HG03565 (cell line): ENCODE data around the gene NOTCH3.

ENCODE experiments used
- ATAC-seq: cut with Tn5 transposase; IDR thresholded peaks from one replicate; pipeline ENCODE4 v1.9.1; 2021; ENCODE audit warnings: mild to moderate bottlenecking, moderate library complexity; ENCODE audit not compliant: unreplicated experiment

The NOTCH3 gene

GRCh38 chr19:15236886-15237285 lies 36.1 kb upstream of the NOTCH3 start:
- no peak for ATAC-seq

GRCh38 chr19:15235781-15236180 lies 35.0 kb upstream of the NOTCH3 start:
- ATAC-seq = no peak

GRCh38 chr19:15234431-15235130 lies 33.8 kb upstream of the NOTCH3 start:
- no peak for ATAC-seq

- no peak for ATAC-seq
These were observed 30.5 kb upstream of the NOTCH3 start for GRCh38 chr19:15231271-15231670.

GRCh38 chr19:15227261-15227660 lies 26.5 kb upstream of the NOTCH3 start:
- no peak for ATAC-seq

GRCh38 chr19:15225760-15226159 lies 25.0 kb upstream of the NOTCH3 start:
- no peak for ATAC-seq

- no peak for ATAC-seq
These were observed 23.0 kb upstream of the NOTCH3 start for GRCh38 chr19:15223649-15224361.

GRCh38 chr19:15222738-15223648 lies 22.2 kb upstream of the NOTCH3 start:
- peak; percentile 71 for ATAC-seq

GRCh38 chr19:15220833-15221232 lies 20.0 kb upstream of the NOTCH3 start:
- no peak for ATAC-seq

- no peak for ATAC-seq
These were observed 17.7 kb upstream of the NOTCH3 start for GRCh38 chr19:15218501-15218900.

GRCh38 chr19:15216363-15216762 lies 15.6 kb upstream of the NOTCH3 start:
- ATAC-seq = no peak

GRCh38 chr19:15213715-15214381 lies 13.1 kb upstream of the NOTCH3 start:
- no peak for ATAC-seq

GRCh38 chr19:15212711-15213110 lies 11.9 kb upstream of the NOTCH3 start:
- ATAC-seq = no peak

- no peak for ATAC-seq
These were observed 9.6 kb upstream of the NOTCH3 start for GRCh38 chr19:15210323-15210781.

GRCh38 chr19:15201374-15202023 lies 704 bp upstream of the NOTCH3 start:
- ATAC-seq = no peak

- ATAC-seq = no peak
These were observed 888 bp downstream of the NOTCH3 start for GRCh38 chr19:15199661-15200552.

- no peak for ATAC-seq
These were observed 1.7 kb downstream of the NOTCH3 start for GRCh38 chr19:15198951-15199660.

GRCh38 chr19:15197942-15198341 lies 2.9 kb downstream of the NOTCH3 start:
- ATAC-seq = no peak
